Activated effector memory CD4-positive, alpha-beta T cell treated with Interleukin-2 at 50 U/mL for 16 hours (primary cell): Measurements from ENCODE around the gene CACNB4.

ENCODE experiments used
- DNase-seq: peaks from one replicate; pipeline ENCODE4 v3.0.0-alpha.2; 2020

The CACNB4 gene

DNA sequence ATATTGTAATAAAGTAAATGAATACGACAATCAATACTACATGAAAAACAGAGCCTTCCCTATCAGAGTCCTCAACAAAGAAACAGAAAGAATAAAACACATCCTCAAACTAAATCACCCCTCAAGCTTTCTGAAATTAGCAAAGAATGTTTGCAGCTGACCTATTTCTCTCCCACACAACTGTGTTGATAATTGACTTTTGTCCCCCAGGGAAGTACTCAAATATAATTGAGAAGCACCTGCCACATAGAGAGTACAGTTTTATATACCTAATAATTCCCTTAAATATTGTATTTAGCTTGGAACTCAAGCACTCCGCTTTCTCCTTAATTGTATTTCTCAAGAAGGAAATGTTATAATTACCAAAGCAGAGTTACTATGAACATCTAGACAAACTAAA lies 12.6 kb downstream of the CACNB4 start:
- no peak for DNase-seq

DNA sequence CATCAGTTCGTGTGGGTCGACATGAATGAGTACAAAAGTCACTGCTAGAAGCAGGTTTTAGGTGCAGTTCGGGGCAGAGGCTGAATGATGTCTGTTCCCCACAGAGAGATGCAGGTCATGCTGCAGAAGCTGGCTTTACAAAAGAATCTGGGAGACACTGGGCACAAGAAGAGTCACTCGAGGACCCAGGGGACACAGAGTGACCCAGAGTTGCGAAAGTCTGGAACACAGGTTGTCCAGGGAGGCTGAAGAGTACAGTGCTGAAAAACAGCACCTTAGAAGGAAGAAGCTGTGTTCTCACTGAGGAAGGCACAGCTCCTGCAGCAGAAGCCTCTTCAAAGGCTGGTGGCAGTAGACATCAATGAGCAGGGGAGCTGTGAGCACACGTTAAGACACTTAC lies 14.8 kb downstream of the CACNB4 start:
- DNase-seq = no peak

DNA sequence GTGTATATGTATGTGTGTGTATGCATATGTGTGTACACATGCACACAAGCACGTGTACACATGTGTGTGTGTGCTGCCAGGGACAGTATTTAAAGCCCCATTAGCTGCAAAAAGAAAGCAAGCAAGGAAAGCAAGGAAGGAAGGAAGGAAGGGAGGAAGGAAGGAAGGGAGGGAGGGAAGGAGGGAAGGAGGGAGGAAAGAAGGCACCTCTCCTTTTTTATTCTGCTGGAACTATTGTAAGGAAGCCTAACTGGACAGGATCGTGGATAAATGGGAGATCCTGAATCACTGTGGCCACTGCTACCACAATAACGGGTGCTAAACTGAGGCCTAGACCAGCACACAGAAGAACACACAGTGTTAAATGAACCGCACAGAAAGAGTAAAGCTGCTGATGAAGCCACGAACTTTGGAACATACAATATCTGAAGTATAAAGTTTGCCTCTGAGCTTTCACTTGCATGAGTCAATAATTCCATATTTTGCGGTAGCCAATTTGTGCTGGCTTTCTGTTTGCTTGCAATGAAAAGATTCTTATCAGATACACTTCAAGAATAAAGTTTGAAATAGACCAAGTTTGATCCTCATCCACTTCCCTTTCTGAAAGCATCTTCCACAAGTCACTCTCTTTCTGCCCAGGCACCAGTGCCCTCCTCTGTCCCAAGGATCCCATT lies 15.5 kb downstream of the CACNB4 start:
- DNase-seq = no peak

DNA sequence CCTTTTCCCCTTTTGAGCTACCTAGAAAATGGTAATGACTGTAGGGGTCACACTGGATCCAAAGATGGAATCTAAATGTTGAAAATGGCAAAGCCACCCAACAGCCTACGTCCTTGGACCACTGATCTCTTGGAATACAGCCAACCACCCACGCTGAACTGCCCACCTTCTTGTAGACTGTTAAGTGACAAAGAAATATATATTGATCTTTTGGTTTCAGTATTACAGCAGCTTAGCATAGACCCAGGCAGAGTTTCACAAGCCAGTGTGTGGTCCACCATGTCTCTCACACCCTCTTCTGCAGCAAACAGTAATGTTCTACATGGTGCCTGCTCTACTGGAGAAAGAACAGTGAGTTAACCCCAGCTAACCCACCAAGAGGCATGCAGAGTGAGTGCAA lies 20.2 kb downstream of the CACNB4 start:
- no peak for DNase-seq

DNA sequence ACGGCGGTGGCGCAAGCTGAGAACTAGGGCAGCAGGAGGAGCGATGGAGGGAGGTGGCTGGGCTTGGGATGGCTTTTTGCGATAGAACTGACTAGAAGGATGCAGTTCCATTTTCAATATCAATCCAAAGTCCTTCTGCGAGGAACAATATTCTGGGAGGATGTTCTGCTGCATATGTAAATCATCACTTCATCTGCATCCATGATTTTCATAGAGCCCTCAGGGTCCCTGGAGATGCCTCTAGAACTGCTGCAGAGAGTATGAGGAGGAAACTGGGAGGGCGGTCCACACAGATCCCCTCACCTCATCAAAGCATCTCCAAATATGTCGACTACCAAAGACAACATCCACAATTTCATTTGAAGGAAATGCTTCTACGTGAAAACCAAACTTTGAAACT lies 20.8 kb downstream of the CACNB4 start:
- no peak for DNase-seq

DNA sequence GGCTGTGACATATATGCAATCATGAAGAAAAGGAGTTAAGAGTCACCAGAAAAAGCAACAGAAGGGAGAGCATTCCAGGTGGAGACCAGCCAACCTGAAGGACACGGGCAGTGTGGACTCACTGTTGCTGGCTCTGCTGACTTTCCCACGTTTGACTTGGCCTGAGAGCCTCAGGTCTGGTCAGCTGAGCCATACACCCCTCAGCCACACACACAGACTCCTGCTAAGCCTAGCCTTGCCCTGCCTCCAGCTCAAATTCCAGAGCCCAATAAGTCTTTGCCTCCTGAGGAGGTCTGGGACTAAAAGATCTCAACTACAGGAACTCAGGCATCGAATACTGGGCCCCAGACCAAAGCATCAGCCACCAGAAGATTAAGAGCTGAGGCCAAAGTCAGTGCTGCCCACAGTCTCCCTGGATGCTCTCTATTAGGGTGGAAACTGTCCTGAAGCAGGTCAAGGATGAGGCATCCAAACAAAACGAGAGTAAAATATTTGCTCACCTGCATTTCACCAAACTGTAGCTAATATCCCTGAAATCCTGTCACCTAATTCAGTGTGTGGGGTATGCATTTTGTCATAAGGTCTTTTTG lies 23.3 kb downstream of the CACNB4 start:
- no peak for DNase-seq

DNA sequence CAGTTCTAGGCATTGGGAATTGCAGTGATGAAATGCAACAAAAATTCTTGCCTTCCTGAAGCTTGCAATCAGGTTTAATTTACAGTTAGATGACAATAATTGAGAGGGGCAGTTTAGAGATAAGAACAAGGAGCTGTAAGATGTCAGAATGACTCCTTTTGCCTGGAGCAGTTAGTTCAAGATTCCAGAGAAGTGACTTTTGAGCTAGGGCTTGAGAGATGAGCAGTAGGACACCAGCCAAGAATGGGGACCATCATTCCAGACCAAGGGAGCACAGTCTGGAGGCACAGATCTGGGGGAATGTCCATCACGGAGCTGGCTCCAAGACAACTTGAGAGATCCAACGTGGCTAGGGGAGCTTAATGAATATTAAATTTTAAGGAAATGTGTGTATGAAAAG lies 26.8 kb downstream of the CACNB4 start:
- no peak for DNase-seq

DNA sequence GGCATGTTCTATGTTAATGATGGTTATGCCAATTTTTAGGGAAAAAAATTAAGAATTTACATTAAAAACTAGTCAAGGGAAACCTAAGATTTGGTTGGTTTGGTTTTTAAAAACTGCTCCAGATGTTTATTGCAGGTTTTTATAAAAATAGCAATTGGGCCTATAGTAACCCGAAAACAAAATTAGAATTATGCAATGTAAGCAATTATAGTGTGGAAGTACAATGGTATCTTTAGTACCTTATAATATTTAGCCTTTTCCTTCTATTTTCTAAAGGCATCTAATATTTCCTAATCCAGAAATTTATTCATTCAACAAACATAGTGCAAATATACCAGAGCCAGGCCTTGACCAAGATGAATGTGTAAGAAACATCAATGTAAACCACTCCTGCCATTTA lies 27.3 kb downstream of the CACNB4 start:
- no peak for DNase-seq

DNA sequence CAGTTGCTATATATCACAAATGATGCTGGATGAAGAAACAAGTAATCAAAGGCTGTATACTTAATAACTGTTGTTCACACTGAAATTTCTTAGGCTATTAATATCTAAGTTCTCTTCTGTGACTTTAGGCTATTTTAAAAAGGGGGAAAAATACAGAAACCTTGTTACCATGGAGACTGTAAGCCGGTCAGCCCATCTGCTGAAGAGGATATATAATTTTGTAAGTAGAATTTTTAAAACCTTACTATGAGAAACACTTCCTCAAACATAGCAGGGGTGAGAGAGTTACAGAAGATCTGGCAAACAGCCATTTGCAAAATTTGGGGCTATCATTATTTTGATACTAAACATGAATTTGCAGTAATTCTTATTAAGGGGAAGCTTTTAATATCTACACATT lies 27.8 kb downstream of the CACNB4 start:
- no peak for DNase-seq

DNA sequence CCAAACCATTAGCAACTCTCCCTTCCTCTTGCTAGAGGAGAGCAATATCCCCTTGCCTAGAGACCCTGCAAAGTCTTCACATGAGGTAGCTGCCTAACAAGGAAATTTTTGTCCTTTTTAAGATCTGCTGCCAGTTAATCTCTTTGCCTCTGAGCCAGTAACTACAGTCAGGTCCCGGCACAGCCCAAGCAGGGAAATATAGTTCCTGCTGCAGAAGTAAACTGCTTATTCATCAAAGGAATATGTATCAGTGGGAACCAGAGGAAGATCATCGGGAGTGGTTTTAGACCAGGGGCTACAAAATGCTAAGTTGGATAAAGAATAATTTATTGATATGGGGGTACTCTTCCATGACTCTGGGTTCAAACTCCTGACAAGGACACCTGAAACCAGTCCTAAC lies 30.6 kb downstream of the CACNB4 start:
- no peak for DNase-seq

DNA sequence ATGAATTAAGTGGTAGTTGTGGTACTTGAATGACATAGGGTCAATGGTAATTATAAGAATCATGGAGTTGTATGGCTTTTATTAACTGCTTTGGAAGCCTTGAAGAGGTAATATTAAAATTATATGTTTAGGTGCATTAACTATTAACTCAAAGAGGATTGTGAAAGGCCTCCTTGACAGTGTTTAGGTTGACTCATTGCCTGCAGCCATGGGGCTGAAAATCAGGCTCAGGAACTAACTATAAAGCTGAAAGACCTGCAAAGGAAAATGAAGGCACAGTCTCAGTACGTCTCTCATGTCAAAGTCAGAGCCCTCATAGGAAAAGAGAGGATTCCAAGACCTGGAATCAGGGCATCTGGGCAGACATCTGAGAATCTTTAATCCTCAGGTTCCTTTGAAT lies 31.0 kb downstream of the CACNB4 start:
- DNase-seq = no peak

DNA sequence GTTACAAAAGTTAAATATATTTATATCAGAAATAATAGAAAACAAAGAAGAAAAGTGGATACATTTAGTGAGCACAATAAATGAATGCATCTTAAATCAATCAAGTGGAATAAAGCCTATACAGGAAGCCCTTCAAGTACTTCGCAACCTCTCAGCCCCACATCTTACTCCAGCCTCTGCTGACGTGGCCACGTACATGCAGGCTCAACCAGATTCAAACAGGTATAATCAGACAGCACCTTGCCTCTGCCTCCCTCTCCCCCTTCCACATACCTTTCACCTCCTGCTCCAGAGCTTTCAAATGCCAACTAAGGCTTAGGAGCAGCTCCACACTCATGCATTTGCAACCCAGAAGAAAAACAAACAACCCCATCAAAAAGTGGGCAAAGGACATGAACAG lies 32.9 kb downstream of the CACNB4 start:
- DNase-seq = no peak

DNA sequence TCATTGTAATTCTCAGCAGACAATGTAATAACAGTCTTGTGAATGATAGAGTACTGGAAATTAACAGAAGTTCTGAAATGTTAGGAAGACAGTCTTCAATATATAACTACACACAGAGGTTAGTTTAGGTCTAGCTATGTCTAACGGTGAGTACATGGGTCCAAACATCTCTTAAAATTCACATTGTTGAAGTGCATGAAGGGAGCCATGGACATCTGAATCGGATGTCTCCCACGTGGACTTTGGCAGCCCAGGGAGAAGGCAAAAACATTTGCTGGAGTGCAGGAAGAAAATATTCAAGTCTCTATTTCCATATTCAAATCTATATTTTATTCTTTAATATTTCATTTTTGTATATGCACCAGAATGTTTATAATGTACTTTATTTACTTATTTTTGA lies 34.8 kb downstream of the CACNB4 start:
- DNase-seq = no peak

DNA sequence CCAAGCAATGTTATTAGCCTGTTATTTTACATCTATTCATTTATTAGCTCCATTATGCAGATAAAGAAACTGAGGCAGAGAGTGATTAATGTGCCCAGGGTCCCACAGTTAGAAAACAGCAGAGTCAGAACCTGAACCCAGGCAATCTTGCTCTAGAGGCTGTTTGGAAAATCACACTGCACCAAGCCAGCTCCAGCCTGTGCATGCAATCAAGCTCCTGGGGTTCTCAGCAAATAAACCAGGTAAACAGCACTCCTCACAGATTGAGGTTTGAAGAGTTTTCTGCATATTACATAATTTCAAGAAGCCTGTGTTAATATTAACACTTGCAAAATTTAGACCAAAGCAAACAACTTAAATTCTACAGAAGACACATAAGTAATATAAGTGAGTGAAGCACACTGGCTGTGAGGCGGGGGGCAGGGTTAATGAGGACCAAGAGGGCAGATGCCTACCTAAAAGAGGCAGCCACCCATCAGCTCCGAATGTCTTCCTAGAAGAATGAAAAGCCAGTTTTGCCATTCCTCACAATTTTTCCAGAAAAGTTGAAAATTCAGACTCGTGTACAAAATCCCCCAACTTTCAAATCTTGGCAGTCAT lies 35.4 kb downstream of the CACNB4 start:
- no peak for DNase-seq

DNA sequence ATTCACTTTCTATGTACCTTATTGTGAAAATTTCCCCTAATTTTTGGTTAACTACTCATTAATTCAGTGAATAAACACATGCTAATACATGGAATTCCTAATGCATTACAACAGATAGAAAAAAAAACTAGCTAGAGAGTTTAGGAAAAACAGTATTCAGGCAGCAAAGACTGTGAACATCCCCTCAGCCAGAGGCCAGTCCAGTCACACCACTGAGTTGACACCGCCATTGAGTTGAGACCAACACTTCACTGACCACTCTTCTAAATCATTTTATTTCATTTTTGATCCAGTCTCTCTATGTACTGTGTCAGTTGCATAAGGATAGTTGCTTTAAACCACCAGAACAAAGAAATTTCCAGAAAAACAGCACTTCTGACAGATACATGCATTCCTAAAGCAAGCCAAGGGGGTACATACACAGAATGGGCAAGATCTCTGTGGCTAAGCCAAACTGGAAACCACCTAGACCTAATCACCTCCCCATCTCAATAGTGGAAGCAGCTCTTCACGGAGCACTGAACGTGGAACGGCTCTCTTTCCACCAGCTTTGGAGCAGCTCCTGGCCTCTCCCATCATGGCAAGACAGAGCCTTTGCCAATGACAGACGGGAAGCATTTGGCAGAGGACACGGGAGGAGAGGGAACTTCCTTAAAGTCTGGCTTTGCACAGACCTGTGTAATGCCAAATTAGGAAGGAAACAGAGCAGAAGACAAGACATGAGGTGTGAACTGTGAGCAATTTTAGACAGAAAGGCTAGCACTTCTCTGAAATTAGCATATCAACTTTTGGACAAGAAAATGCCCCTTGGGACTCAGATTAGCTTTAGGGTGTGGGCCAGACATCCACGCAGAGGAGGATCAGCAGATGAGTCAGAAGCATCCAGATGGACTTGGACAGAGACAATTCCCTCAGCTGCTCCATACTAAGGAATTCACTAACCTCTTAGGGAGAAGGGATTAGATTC lies 36.4 kb downstream of the CACNB4 start:
- no peak for DNase-seq

DNA sequence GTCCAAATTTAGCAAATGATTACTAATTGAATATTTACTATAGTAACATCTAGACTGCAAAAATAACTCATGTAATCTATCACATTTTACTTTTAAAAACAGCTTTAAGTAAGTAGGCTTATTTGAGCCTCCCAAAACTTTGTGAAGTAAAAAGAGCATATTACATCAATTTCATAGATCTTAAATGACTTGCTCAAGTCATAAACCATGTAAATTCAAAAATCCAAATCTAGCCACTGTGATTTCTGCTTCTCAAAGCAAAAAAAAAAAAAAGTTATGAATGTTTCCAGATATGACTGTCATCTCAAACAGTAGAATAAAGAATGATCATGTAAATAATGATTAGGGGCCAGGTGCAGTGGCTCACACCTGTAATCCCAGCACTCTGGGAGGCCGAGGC lies 37.5 kb downstream of the CACNB4 start:
- no peak for DNase-seq

DNA sequence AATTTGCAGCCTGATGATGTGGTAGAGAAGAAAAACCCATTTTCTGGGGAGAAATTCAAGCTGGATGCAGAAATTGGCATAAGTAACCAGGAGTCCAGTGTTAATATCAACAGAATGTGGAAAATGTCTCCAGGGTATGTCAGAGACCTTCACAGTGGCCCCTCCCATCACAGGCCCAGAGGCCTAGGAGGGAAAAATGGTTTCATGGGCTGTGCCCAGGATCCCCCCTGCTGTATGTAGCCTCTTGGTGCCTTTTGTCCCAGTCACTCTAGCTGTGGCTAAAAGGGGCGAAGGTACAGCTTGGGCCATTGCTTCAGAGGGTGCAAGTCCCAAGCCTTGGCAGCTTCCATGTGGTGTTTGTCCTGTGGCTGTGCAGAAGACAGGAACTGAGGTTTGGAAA lies 40.2 kb downstream of the CACNB4 start:
- DNase-seq = no peak

DNA sequence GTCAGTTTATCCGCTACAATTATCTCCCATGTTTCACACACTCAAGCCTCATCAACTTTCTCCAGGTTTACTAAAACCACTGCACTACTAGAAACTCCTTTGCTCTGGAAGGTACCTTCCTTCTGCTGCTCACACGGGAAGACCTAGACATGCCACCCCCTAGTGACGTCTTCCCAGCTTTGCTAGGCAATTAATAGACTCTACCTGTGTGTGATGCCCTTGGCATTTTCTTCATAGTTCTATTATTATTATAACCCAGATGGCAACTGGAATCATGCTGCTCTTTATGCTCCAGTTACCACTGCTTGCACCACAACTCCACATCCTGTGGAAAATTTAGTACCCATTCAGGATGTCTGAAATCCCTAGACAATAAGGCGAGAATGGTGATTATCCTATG lies 42.4 kb downstream of the CACNB4 start:
- DNase-seq = no peak

DNA sequence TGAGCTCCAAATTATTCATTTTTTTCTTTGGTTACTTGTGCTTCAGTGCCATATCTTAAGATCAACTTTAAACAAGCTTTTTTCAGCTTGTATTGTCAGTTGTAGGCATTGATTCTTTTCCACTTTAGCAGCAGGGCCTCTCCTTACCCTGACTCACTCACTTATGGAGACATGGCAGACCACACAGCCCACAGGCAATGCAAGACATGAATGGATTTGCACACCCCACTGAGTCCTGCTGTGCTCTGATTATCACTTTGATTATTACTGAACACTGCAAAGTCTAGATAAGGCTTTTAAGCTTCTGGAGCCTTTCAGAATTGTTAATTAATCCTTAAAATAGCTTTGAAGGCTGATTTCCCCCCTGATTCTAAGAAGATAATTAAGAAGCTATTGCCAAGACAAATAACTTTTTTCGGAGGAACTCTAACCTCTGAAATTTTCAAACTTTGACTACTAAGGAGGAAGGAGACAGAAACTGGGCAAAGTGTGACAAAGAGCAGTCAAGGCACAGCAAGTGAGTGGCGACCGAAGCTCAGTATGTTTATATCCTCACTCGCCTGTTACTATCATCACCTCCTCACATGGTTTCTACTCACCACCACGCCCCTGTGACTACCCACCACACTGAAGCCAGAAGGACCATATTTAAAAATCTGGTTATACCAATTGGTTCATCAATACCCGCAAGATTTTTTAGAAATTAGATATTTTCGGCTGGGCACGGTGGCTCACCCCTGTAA lies 43.3 kb downstream of the CACNB4 start:
- DNase-seq = no peak

DNA sequence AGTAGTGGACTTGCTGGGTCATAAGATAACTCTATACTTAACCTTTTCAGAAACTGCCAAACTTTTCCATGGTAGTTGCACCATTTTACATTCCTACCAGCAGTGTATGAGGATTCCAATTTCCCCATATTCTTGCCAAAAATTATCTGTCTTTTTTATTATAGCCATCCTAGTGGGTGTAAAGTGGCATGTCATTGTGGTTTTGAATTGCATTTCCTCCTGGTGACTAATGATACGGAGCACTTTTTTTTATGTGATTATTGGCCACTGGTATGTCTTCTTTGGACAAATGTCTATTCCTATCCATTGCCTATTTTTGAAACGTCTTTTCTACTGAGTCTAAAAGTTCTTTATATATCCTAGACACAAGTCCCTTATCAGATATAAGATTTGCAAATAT lies 44.3 kb downstream of the CACNB4 start:
- no peak for DNase-seq

DNA sequence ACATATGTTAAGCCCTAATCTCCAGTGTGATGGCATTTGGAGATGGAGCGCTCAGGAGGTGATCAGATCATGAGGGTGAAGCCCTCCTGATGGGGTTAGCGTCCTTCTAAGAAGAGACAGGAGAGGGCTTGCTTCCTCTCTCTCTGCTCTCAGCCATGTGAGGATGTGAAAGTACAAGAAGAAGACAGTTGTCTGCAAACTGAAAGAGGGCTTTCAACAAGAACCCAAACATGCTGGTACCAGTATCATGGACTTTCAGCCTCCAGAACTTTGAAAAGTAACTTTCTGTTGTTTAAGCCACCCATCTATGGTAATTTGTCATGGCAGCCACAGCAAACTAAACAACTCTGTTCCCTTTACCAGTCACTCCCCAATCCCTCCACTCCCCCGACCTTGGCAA lies 47.4 kb downstream of the CACNB4 start:
- DNase-seq = no peak

DNA sequence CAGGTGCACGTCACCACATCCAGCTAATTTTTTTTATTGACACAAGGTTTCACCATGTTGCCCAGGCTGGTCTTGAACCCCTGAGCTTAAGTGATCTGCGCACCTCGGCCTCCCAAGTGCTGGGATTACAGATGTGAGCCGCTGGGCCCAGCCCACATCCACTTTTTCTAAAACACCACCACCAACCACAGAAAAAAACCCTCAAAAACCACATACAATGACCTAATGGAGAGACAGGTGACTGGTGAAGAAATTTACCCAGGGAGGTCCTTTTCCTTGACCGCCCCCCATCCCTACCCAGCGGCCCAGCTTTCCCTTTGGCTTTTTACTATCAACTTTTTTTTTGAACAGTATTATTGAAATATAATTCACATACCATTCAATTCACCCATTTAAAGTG lies 47.9 kb downstream of the CACNB4 start:
- DNase-seq = no peak

DNA sequence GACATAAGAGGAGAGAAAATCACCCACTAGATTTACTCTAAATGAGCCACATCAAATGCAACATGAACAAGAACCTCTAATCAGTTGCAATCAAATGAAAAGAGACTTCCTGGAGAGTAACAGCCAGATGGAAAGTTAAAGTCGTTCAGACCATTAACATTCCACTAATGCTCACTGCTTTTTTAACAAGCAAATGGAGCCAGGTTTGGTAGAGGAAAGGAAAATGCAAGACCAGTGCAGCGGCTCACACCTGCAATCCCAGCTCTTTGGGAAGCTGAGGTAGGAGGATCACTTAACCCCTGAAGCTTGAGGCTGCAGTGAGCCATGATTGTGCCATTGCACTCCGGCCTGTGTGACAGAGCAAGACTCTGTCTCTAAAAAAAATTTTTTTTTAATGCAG lies 48.5 kb downstream of the CACNB4 start:
- DNase-seq = no peak
